ENCODE results near the gene LDLRAD3. TPM values are rescaled to one million over a fixed set of nuclear protein-coding genes. Genes with fewer than 3 reads are reported as not detected.

Gene LDLRAD3
- total RNA-seq, 1 experiment from 2014 or later, result 15.3 TPM

GRCh38 chr11:35953081-35953760 is 9.4 kb downstream of the LDLRAD3 start:
- no peak overlapping the region for H2AFZ ChIP-seq (ENCODE audit: low read length)
- no peaks in the 10 kb centered on the region for H3K27me3 ChIP-seq (ENCODE audit: low read length)
- ATAC-seq (peak; percentile 16; the same call in 1 of the 2 replicates), DNase-seq (peak; percentile 31)
- ChIA-PET POLR2A (ENCODE audit: unreplicated experiment) (no interaction called here), CTCF (interaction anchor here (0.6 kb wide), 1 partner anchor 122 kb away, joined by 4 read pairs; no protein-coding TSS in a partner anchor)
- no peak for TF ChIP-seq EZH2phosphoT487 (IDR thresholded peaks at IDR 0.05; ENCODE audit: borderline replicate concordance, low read length)
- no peak for TF ChIP-seq EZH2 (IDR thresholded peaks at IDR 0.05; ENCODE audit: low read length, unreplicated experiment)
- no peak overlapping the region for H3K4me3 ChIP-seq (ENCODE audit: low read length)
- H3K4me1 ChIP-seq (ENCODE audit: insufficient read depth, low read length), result peaks cover 54% of the 10 kb centered on the region
- no peaks in the 10 kb centered on the region for H3K9me3 ChIP-seq (ENCODE audit: low read length)
- no peaks in the 10 kb centered on the region for H3K9me2 ChIP-seq (replicated peaks; ENCODE audit: low read length)
- peaks cover 9% of the 10 kb centered on the region; the same call in 1 of the 2 replicates for H4K20me1 ChIP-seq (ENCODE audit: low read length)
- intact Hi-C loops (cut with micrococcal nuclease), result loop anchor here (5.0 kb wide), 2 partner anchors 54 to 331 kb away; no protein-coding TSS in a partner anchor
- H3K9ac ChIP-seq (ENCODE audit: low read length), result 0 out of 2 replicates have a peak overlapping the region, but pooled peaks have one; percentile 0
- BruUV-seq (replicated peaks), result no TSS peak
- no peaks in the 10 kb centered on the region for H3K36me3 ChIP-seq (ENCODE audit: low read depth, low read length)
- peaks cover 91% of the 10 kb centered on the region for H3K79me2 ChIP-seq (ENCODE audit: low read length)
- H3K27ac ChIP-seq (ENCODE audit: low read length), result peak overlapping the region; percentile 29
- H3K4me2 ChIP-seq (ENCODE audit: low read length), result peak overlapping the region; percentile 2
- H3F3A ChIP-seq (ENCODE audit: low read length, unreplicated experiment), result peaks cover 3% of the 10 kb centered on the region

DNA sequence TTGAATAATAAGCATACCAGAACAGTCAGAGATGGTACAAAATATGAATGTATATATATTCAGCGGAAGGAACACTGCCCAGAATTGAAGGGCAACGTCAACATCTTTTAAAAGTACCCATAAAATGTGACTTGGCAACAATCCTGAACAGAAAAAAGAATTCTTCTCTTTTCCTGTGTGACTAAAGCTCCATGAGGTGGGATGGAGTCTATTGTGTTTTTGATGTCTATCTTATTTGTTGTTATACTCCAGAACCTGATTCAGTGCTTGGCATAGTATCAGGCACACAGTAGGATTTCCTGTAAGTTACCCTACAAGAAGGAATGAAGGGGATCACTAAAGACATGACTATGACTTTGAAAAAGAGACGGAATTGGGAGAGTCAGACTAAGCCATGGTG is 10.3 kb downstream of the LDLRAD3 start:
- ATAC-seq, result peak; percentile 49
- Histone ChIP-seq H3K9me3 (ENCODE audit: low read length) (no peaks in the 10 kb centered on the region), H3K4me2 (ENCODE audit: low read length) (peak overlapping the region; percentile 13; the same call in 1 of the 2 replicates), H3K9me2 (replicated peaks; ENCODE audit: low read length) (no peaks in the 10 kb centered on the region), H4K20me1 (ENCODE audit: low read length) (peaks cover 9% of the 10 kb centered on the region; the same call in 1 of the 2 replicates), H3F3A (ENCODE audit: low read length, unreplicated experiment) (peaks cover 3% of the 10 kb centered on the region), H3K36me3 (ENCODE audit: low read depth, low read length) (no peaks in the 10 kb centered on the region), H3K79me2 (ENCODE audit: low read length) (peaks cover 91% of the 10 kb centered on the region), H3K4me1 (ENCODE audit: insufficient read depth, low read length) (peaks cover 46% of the 10 kb centered on the region), H2AFZ (ENCODE audit: low read length) (no peak overlapping the region), H3K9ac (ENCODE audit: low read length) (no peak overlapping the region), H3K27me3 (ENCODE audit: low read length) (no peaks in the 10 kb centered on the region), H3K27ac (ENCODE audit: low read length) (peak overlapping the region; percentile 60), H3K4me3 (ENCODE audit: low read length) (no peak overlapping the region)
- ChIA-PET CTCF (interaction anchor here (0.6 to 1.1 kb wide), 2 partner anchors 121 to 132 kb away, joined by 4 to 8 read pairs; no protein-coding TSS in a partner anchor), POLR2A (ENCODE audit: unreplicated experiment) (no interaction called here)
- peak; percentile 87 for DNase-seq
- no TSS peak for BruUV-seq (replicated peaks)
- TF ChIP-seq EZH2 (IDR thresholded peaks at IDR 0.05; ENCODE audit: low read length, unreplicated experiment) (no peak), EZH2phosphoT487 (IDR thresholded peaks at IDR 0.05; ENCODE audit: borderline replicate concordance, low read length) (no peak)
- TF ChIP-seq, protein P1, sequence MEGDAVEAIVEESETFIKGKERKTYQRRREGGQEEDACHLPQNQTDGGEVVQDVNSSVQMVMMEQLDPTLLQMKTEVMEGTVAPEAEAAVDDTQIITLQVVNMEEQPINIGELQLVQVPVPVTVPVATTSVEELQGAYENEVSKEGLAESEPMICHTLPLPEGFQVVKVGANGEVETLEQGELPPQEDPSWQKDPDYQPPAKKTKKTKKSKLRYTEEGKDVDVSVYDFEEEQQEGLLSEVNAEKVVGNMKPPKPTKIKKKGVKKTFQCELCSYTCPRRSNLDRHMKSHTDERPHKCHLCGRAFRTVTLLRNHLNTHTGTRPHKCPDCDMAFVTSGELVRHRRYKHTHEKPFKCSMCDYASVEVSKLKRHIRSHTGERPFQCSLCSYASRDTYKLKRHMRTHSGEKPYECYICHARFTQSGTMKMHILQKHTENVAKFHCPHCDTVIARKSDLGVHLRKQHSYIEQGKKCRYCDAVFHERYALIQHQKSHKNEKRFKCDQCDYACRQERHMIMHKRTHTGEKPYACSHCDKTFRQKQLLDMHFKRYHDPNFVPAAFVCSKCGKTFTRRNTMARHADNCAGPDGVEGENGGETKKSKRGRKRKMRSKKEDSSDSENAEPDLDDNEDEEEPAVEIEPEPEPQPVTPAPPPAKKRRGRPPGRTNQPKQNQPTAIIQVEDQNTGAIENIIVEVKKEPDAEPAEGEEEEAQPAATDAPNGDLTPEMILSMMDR (conservative IDR thresholded peaks at IDR 0.05; ENCODE audit: low read depth, low read length), result no peak
- intact Hi-C loops (cut with micrococcal nuclease), result loop anchor here (2.0 to 5.0 kb wide), 3 partner anchors 53 to 332 kb away; no protein-coding TSS in a partner anchor

DNA sequence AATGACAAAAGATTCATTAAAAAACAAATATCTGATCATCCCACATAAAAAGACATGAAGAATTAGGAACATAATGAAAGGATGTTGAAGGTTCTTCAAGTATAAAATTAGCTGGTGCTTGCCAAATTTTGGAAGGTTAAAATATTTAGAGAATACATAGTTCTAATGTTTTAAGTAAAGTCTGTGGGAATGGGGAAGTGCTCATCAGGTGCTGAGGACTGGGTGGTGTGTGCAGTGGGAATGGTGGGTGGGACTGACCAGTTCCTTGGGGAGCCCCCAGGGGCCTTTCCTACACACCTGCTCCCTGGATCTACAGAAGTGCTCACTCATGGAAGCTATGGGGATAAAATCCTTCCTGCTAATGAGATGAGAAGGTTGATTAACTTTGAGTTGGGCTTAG is 11.8 kb downstream of the LDLRAD3 start:
- ChIA-PET POLR2A (ENCODE audit: unreplicated experiment) (no interaction called here), CTCF (no interaction called here)
- no peak overlapping the region for H2AFZ ChIP-seq (ENCODE audit: low read length)
- no peaks in the 10 kb centered on the region for H3K9me3 ChIP-seq (ENCODE audit: low read length)
- H3K4me3 ChIP-seq (ENCODE audit: low read length), result no peak overlapping the region
- no TSS peak for BruUV-seq (replicated peaks)
- no peak overlapping the region for H3K9ac ChIP-seq (ENCODE audit: low read length)
- peaks cover 9% of the 10 kb centered on the region; the same call in 1 of the 2 replicates for H4K20me1 ChIP-seq (ENCODE audit: low read length)
- H3F3A ChIP-seq (ENCODE audit: low read length, unreplicated experiment), result no peaks in the 10 kb centered on the region
- no peak overlapping the region for H3K4me2 ChIP-seq (ENCODE audit: low read length)
- no peaks in the 10 kb centered on the region for H3K9me2 ChIP-seq (replicated peaks; ENCODE audit: low read length)
- H3K27ac ChIP-seq (ENCODE audit: low read length), result no peak overlapping the region
- TF ChIP-seq EZH2phosphoT487 (IDR thresholded peaks at IDR 0.05; ENCODE audit: borderline replicate concordance, low read length) (no peak), EZH2 (IDR thresholded peaks at IDR 0.05; ENCODE audit: low read length, unreplicated experiment) (no peak)
- TF ChIP-seq, protein P1 (conservative IDR thresholded peaks at IDR 0.05; ENCODE audit: low read depth, low read length), result no peak
- H3K36me3 ChIP-seq (ENCODE audit: low read depth, low read length), result no peaks in the 10 kb centered on the region
- no peaks in the 10 kb centered on the region for H3K27me3 ChIP-seq (ENCODE audit: low read length)
- H3K79me2 ChIP-seq (ENCODE audit: low read length), result peaks cover 91% of the 10 kb centered on the region
- H3K4me1 ChIP-seq (ENCODE audit: insufficient read depth, low read length), result peaks cover 32% of the 10 kb centered on the region
- intact Hi-C loops (cut with micrococcal nuclease), result loop anchor here (2.0 kb wide), 1 partner anchor 79 kb away; no protein-coding TSS in a partner anchor
- no peak for ATAC-seq
- no peak for DNase-seq

Measured in PC-3 (cell line).